GM23338 (cell line): ENCODE measurements around the gene SSU72.

Source experiments
- CREB1 ChIP-seq: fragments of 250-450 bp; sonication (Bioruptor Pico); IDR thresholded peaks from 2 replicates; pipeline ENCODE4 v1.5.0; 2020; ENCODE audit warnings: low read depth, mild to moderate bottlenecking, moderate library complexity
- EZH2 ChIP-seq: fragments of 200-600 bp; sonication (generic); IDR thresholded peaks from one replicate; pipeline ENCODE4 v1.8.0; 2017; ENCODE audit warnings: antibody characterized with exemption, mild to moderate bottlenecking, low read depth; ENCODE audit not compliant: unreplicated experiment
- JUNB ChIP-seq: IDR thresholded peaks from one replicate; pipeline ENCODE4 v1.6.1; 2016; ENCODE audit warnings: antibody characterized with exemption; ENCODE audit not compliant: unreplicated experiment
- POLR2AphosphoS5 ChIP-seq: IDR thresholded peaks from 2 replicates; pipeline ENCODE4 v1.6.1; 2016; ENCODE audit warnings: antibody characterized with exemption, low read depth
- TF ChIP-seq, protein P1 (sequence below), 2 experiments: fragments of 200-600 bp in 1 of 2; sonication (generic) in 1 of 2; conservative IDR thresholded peaks; 2 replicates each; pipeline versions ENCODE4 v1.5.1 to v1.6.1; 2016 to 2017; ENCODE audit warnings: antibody characterized with exemption in 2 of 2, low read depth in 2 of 2, mild to moderate bottlenecking in 2 of 2, moderate library complexity in 1 of 2
- TF ChIP-seq, protein P2 (sequence below): IDR thresholded peaks from 2 replicates; pipeline ENCODE4 v1.6.1; 2016; ENCODE audit warnings: antibody characterized with exemption

DNA sequence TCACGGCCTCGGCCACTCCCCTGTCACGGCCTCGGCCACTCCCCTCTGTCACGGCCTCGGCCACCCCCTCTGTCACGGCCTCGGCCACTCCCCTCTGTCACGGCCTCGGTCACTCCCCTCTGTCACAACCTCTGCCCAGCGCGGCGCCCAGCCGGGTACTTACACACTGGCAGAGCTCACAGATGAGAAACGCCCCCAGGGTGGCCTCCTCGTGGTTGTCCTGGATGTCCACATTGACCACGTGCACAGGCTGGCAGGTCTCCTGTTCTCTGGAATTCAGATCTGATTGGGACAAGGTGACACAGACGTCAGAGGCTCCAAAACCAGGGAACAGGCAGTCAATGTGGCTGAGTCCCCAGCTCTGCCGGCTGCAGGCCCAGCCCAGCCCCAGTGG lies 31.0 kb downstream of the SSU72 start:
- TF ChIP-seq, protein P1, sequence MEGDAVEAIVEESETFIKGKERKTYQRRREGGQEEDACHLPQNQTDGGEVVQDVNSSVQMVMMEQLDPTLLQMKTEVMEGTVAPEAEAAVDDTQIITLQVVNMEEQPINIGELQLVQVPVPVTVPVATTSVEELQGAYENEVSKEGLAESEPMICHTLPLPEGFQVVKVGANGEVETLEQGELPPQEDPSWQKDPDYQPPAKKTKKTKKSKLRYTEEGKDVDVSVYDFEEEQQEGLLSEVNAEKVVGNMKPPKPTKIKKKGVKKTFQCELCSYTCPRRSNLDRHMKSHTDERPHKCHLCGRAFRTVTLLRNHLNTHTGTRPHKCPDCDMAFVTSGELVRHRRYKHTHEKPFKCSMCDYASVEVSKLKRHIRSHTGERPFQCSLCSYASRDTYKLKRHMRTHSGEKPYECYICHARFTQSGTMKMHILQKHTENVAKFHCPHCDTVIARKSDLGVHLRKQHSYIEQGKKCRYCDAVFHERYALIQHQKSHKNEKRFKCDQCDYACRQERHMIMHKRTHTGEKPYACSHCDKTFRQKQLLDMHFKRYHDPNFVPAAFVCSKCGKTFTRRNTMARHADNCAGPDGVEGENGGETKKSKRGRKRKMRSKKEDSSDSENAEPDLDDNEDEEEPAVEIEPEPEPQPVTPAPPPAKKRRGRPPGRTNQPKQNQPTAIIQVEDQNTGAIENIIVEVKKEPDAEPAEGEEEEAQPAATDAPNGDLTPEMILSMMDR (conservative IDR thresholded peaks at IDR 0.05; ENCODE audit: low read depth in 2 of 2), result no peak
- TF ChIP-seq POLR2AphosphoS5 (no peak), JUNB (no peak), EZH2 (no peak), CREB1 (no peak)
- TF ChIP-seq, protein P2, sequence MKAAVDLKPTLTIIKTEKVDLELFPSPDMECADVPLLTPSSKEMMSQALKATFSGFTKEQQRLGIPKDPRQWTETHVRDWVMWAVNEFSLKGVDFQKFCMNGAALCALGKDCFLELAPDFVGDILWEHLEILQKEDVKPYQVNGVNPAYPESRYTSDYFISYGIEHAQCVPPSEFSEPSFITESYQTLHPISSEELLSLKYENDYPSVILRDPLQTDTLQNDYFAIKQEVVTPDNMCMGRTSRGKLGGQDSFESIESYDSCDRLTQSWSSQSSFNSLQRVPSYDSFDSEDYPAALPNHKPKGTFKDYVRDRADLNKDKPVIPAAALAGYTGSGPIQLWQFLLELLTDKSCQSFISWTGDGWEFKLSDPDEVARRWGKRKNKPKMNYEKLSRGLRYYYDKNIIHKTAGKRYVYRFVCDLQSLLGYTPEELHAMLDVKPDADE, result no peak
